Hepatocyte (in vitro differentiated cells): ENCODE measurements around the gene LPP. TPM values are rescaled to one million over a fixed set of nuclear protein-coding genes. Genes with fewer than 3 reads are reported as not detected.

Experiments
- DNase-seq: peaks from one replicate; pipeline ENCODE4 v3.0.0-alpha.2; 2016; ENCODE audit warnings: low spot score
- H2AFZ ChIP-seq: fragments of 200-600 bp; sonication (generic); 2 replicates; pipeline ENCODE4 v1.6.0; 2016; ENCODE audit warnings: antibody characterized with exemption, mild to moderate bottlenecking
- H3K27ac ChIP-seq: fragments of 200-600 bp; sonication (generic); 2 replicates; pipeline ENCODE4 v1.5.1; 2016; ENCODE audit warnings: mild to moderate bottlenecking
- H3K27me3 ChIP-seq: fragments of 200-600 bp; sonication (generic); 2 replicates; pipeline ENCODE4 v1.6.1; 2016
- H3K36me3 ChIP-seq: fragments of 200-600 bp; sonication (generic); replicated peaks from 2 replicates; pipeline ENCODE4 v1.5.1; 2016; ENCODE audit warnings: low read depth; ENCODE audit not compliant: insufficient read depth
- H3K4me1 ChIP-seq: fragments of 200-600 bp; sonication (generic); 2 replicates; pipeline ENCODE4 v1.5.1; 2016; ENCODE audit warnings: mild to moderate bottlenecking, moderate library complexity; ENCODE audit not compliant: insufficient read depth
- H3K4me2 ChIP-seq: fragments of 200-600 bp; sonication (generic); 2 replicates; pipeline ENCODE4 v1.6.0; 2016
- H3K4me3 ChIP-seq: fragments of 200-600 bp; sonication (generic); 2 replicates; pipeline ENCODE4 v1.5.1; 2016; ENCODE audit warnings: mild to moderate bottlenecking
- H3K79me2 ChIP-seq: fragments of 200-600 bp; sonication (generic); 2 replicates; pipeline ENCODE4 v1.6.0; 2017; ENCODE audit warnings: mild to moderate bottlenecking
- H3K9me2 ChIP-seq: fragments of 200-600 bp; sonication (generic); replicated peaks from 2 replicates; pipeline ENCODE4 v1.6.0; 2017; ENCODE audit warnings: mild to moderate bottlenecking; ENCODE audit not compliant: insufficient read depth
- H3K9me3 ChIP-seq: fragments of 200-600 bp; sonication (generic); 2 replicates; pipeline ENCODE4 v1.5.1; 2016; ENCODE audit warnings: low read depth, mild to moderate bottlenecking
- H4K20me1 ChIP-seq: fragments of 200-600 bp; sonication (generic); 2 replicates; pipeline ENCODE4 v1.6.0; 2016; ENCODE audit warnings: mild to moderate bottlenecking; ENCODE audit not compliant: insufficient read depth, poor library complexity, severe bottlenecking
- EZH2 ChIP-seq: fragments of 200-600 bp; sonication (generic); IDR thresholded peaks from 2 replicates; pipeline ENCODE4 v1.6.1; 2016; ENCODE audit warnings: antibody characterized with exemption, mild to moderate bottlenecking, borderline replicate concordance
- EZH2phosphoT487 ChIP-seq: fragments of 200-600 bp; sonication (generic); IDR thresholded peaks from one replicate; pipeline ENCODE4 v1.6.1; 2018; ENCODE audit warnings: antibody characterized with exemption, mild to moderate bottlenecking, low read depth, moderate library complexity; ENCODE audit not compliant: unreplicated experiment, severe bottlenecking
- WGBS: methylation state at CpG from one replicate; pipeline ENCODE4 v1.1.6; 2016; ENCODE audit warnings: low lambda C conversion rate; ENCODE audit errors: missing lambda C conversion rate; 5-methylcytosine and 5-hydroxymethylcytosine counted together
- polyA plus RNA-seq: library from polyadenylated mRNA; unstranded; fragments of >200 nt; fragmentation: Nextera tagmentation; extraction: Ambion mirVana; gene quantifications from 2 replicates; pipeline ENCODE4 v1.2.1, GENCODE V29; 2016
- total RNA-seq: library from RNA; depleted of rRNA; stranded (reverse); fragments of >200 nt; gene quantifications from 2 replicates; pipeline ENCODE4 v1.2.3, GENCODE V29; 2014
- TF ChIP-seq, protein P1 (sequence below): fragments of 200-600 bp; sonication (generic); IDR thresholded peaks from 2 replicates; pipeline ENCODE4 v1.5.1; 2016; ENCODE audit warnings: antibody characterized with exemption, mild to moderate bottlenecking; ENCODE audit not compliant: poor library complexity

Gene LPP
- total and polyA plus RNA-seq, 2 experiments from 2014 or later: 53.2 to 73.8 TPM

DNA sequence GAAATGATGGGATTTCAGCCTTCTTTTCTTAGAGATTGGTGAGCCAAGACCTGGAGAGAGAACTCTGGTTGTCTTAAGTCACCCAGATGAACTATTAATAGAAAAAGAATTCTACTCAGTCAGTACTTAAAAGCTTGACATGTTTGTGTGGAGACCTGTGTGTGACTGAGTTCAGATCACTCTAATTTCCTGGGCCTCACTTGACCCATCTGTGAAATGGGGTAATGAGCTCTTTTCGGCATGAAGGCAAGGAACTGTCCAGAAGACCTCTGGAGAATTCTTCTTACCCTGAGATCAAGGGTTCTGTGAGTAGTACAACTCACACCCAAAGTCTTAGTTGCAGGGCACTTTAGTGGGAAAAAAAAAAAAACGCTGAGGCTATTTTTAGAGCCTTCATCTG, 92.9 kb downstream of the LPP start:
- Histone ChIP-seq H3K27me3 (no peaks in the 10 kb centered on the region), H3K9me3 (no peaks in the 10 kb centered on the region), H3K79me2 (peaks cover 64% of the 10 kb centered on the region), H3K4me1 (no peaks in the 10 kb centered on the region), H3K36me3 (no peaks in the 10 kb centered on the region), H3K4me2 (no peak overlapping the region), H2AFZ (no peak overlapping the region), H3K9me2 (no peaks in the 10 kb centered on the region), H3K27ac (no peak overlapping the region), H3K4me3 (no peak overlapping the region), H4K20me1 (no peaks in the 10 kb centered on the region)
- no peak for TF ChIP-seq EZH2
- TF ChIP-seq, protein P1, sequence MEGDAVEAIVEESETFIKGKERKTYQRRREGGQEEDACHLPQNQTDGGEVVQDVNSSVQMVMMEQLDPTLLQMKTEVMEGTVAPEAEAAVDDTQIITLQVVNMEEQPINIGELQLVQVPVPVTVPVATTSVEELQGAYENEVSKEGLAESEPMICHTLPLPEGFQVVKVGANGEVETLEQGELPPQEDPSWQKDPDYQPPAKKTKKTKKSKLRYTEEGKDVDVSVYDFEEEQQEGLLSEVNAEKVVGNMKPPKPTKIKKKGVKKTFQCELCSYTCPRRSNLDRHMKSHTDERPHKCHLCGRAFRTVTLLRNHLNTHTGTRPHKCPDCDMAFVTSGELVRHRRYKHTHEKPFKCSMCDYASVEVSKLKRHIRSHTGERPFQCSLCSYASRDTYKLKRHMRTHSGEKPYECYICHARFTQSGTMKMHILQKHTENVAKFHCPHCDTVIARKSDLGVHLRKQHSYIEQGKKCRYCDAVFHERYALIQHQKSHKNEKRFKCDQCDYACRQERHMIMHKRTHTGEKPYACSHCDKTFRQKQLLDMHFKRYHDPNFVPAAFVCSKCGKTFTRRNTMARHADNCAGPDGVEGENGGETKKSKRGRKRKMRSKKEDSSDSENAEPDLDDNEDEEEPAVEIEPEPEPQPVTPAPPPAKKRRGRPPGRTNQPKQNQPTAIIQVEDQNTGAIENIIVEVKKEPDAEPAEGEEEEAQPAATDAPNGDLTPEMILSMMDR: no peak
- TF ChIP-seq EZH2phosphoT487: no peak
- WGBS: 98% methylated on average over 2 of the region's 2 CpGs
- DNase-seq: no peak

DNA sequence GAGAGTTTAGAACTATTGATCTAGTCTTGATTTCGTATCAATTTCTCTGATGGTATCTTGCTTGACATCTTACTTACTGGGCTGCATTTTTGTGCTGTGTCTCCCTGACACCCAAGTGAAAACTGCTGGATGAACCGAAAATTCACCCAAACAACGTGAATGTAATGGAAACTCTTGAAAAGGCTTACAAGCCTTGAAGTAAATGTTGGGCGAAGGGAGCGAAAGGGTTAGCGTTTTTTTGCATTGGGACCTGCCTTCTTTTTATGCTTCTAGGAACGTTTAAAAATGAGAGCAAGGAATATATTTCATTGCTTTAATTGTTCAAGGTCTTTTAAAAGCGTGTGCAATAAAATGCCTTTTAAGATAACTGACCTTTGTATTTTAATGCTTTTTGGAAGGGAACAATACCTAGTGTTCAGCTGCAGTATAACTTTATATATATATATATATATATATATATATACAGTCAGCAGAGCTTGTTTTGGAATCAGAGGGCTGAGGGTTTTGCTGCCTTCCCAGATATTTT, 94.1 kb downstream of the LPP start:
- no peak overlapping the region for H3K4me2 ChIP-seq
- no peak overlapping the region for H3K27ac ChIP-seq
- H2AFZ ChIP-seq: no peak overlapping the region
- no peaks in the 10 kb centered on the region for H4K20me1 ChIP-seq
- 75% methylated on average over 8 of the region's 8 CpGs for WGBS
- no peaks in the 10 kb centered on the region for H3K9me2 ChIP-seq
- H3K27me3 ChIP-seq: no peaks in the 10 kb centered on the region
- H3K9me3 ChIP-seq: no peaks in the 10 kb centered on the region
- peaks cover 67% of the 10 kb centered on the region for H3K79me2 ChIP-seq
- H3K36me3 ChIP-seq: no peaks in the 10 kb centered on the region
- H3K4me1 ChIP-seq: no peaks in the 10 kb centered on the region
- TF ChIP-seq, protein P1: no peak
- TF ChIP-seq EZH2phosphoT487: no peak
- no peak for TF ChIP-seq EZH2
- no peak for DNase-seq
- H3K4me3 ChIP-seq: no peak overlapping the region

DNA sequence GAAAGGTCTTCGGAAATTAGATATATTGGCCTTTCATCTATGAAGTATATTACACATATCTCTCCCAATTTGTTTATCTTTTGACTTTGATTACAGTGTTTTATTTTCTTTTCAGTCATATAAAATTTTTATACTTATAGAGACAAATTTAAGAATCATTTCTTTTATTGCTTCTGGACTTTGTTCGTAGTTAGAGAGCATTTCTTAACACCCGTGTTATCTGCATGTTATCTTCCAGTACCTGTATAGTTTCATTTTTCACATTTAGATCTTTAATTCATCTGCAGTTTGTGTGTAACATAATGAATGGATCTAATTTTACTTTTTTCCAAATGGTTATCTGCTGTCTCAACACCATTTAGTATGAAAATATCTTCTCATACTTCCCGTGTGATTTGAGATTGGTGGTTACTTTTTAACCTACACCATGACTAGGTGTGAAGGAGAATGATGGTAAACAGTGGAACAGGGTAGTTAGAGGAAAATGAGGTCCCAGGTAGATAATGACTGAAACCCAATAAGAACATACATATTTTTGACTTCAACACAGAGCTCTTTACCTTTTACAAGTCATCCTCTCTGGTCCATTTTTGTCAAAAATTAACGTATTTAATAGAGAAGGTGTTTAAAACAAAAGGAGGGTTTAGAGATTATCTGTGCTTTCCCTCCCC, 99.3 kb downstream of the LPP start:
- Histone ChIP-seq H3K36me3 (no peaks in the 10 kb centered on the region), H3K4me2 (peak overlapping the region; percentile 7), H2AFZ (no peak overlapping the region), H3K27ac (peak overlapping the region; percentile 3), H3K27me3 (no peaks in the 10 kb centered on the region), H3K4me3 (no peak overlapping the region), H3K4me1 (peaks cover 19% of the 10 kb centered on the region), H3K79me2 (peaks cover 62% of the 10 kb centered on the region), H3K9me3 (no peaks in the 10 kb centered on the region), H4K20me1 (no peaks in the 10 kb centered on the region), H3K9me2 (no peaks in the 10 kb centered on the region)
- WGBS: 79% methylated on average over 5 of the region's 5 CpGs
- TF ChIP-seq EZH2phosphoT487 (no peak), EZH2 (no peak)
- TF ChIP-seq, protein P1: no peak
- DNase-seq: no peak
